HG03280 (cell line): ENCODE results near the gene OR10A3.

Source experiments
- ATAC-seq: cut with Tn5 transposase; IDR thresholded peaks from one replicate; pipeline ENCODE4 v1.9.1; 2021; ENCODE audit warnings: mild to moderate bottlenecking, moderate library complexity; ENCODE audit not compliant: unreplicated experiment

The OR10A3 gene

DNA sequence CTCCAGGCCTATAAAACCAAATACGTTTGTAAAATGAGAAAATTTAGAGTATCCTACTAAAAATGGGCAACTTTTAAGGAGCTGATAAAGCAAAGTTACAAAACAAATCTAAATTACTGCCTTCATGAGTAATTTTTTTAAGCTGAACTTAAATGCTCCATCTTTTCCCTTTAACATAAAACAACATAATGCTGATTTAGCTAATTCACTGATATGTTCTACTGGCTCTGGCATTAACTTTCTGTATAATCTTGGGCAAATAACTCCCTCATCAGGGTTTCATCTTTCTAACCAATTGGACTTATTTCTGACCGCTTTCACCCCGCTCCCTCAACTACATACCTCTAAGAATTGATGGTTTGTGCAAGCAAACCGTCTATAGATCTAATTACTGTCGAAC, 362 bp downstream of the OR10A3 start:
- no peak for ATAC-seq

DNA sequence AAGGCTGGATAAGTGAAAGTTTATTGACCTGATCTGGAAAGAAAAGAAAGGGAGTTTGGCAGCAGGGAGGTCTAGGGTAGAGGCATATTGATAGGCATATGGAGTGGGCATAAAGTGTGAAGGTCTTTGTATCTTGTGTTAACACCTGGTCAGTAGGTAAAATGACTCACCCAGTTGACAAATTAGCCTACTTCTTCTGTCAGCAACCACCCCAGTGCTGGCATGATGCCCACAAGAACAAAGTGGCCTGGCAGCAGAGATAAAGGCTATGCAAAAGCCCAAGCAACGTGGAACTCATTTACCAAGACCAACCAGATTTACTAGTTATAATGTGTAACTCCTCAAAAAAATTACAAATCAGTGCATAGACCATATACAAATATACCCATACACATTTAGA, 4.9 kb downstream of the OR10A3 start:
- no peak for ATAC-seq

DNA sequence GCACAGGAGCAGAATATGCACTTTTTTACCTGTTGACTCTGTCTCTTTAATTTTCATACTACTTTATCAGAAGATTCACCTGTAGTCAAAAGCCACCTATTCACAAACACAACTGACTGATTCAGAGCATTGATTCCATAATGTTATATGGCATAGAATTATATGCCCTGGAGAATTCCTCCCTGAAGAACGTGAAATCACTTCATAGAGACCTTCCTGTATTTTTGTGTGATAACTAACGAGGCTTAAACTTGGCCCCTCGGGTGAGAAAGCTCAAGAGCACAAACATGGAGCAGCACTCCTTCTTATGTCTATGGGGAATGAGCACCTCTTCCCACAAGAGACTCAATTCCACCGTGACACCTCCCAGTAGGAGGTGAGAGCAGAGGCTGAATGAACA, 10.3 kb downstream of the OR10A3 start, which contains the start of gene OR10A6:
TSS of gene OR10A6 (minus strand) at position 101 of the 400 bp plus-strand sequence. CDS start 2,606 bp downstream, outside the sequence.
- ATAC-seq, result no peak

DNA sequence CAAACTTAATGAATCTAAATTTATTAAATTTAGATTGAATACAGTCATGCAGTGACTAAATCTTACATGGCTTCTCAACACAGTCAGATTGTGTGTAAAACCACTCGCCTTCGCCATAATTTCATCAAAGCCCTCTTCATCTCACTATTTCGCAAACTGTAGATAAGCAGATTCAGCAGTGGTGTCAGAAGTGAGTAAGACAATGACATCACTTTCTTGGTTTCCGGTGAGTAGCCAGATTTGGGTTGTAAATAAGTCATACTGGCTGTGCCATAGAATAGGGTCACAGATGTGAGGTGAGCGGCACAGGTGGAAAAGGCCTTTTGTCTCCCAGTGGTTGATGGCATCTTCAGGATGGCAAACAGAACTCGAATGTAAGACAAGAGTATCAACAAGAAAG, 13.9 kb downstream of the OR10A3 start:
- no peak for ATAC-seq

DNA sequence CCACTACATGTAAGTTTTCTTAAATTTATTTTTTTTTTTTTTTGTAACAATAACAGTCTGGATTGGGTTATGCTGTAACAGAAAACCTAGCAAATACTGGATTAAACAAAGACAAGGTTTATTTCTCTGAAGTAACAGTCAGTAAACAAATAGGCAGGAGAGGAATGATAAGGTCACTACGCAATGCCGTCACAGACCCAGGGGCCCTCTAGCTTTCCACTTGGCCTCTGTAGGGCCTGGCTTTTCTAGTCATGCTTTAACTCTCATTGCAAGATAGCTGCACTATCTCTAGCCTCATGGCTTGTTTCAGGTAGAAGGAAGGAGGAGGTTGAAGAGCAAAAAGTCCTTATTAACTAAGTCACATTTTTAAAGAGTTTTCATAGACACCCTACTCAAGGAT, 17.0 kb downstream of the OR10A3 start:
- no peak for ATAC-seq

DNA sequence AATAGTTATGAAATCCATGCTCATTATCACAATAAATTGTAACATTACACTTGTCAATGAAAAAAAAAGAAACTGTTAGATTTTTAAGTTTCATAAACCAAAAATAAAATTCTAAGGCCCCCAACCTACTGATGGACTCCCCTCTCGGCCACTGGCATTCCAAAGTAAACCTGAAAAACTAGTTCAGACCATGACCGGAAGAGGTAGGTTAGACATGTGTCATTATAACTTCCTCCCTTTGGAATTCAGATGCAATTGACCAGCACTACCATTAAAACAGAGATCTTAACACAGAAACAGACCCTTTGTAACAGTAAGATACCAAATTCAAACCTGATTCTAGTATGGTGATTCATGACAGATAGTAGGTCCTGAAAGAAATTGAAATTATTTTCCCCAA, 23.4 kb downstream of the OR10A3 start:
- ATAC-seq, result no peak

DNA sequence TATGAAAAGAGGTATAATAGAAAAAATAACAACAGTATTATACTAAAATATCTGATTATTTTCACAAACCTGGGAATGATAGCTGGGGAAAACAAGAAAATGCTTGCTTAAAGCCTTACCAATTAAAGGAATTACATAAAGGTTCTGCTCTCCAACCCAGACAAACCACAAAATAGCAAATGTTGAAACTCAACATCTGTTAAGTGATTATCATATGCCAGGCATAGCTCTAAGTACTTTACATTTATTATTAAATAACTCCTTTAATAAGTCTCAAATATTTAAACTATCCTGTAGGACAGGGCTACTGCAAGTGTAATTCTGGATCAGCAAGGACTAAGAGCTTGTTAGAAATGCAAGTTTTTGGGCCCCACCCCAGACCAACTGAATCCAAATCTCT, 30.5 kb downstream of the OR10A3 start:
- no peak for ATAC-seq

DNA sequence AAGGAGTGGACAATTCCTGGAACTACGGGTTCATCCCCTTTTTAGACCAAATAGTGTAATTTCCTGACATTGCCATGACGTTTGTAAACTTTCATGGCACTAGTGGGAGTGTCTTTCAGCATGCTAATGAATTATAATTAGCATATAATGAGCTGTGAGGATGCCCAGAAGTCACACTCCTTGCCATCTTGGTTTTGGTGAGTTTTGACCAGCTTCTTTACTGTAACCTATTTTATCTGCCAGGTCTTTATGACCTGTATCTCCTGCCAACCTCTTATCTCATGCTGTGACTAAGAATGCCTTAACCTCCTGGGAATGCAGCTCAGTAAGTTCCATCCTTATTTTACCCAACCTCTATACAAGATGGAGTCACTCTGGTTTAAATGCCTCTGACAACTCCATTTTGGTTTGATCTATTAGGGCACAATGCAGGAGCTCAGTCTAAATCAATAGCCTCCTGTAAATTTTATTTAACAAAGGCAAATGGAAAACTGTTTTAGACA, 31.2 kb downstream of the OR10A3 start:
- no peak for ATAC-seq

DNA sequence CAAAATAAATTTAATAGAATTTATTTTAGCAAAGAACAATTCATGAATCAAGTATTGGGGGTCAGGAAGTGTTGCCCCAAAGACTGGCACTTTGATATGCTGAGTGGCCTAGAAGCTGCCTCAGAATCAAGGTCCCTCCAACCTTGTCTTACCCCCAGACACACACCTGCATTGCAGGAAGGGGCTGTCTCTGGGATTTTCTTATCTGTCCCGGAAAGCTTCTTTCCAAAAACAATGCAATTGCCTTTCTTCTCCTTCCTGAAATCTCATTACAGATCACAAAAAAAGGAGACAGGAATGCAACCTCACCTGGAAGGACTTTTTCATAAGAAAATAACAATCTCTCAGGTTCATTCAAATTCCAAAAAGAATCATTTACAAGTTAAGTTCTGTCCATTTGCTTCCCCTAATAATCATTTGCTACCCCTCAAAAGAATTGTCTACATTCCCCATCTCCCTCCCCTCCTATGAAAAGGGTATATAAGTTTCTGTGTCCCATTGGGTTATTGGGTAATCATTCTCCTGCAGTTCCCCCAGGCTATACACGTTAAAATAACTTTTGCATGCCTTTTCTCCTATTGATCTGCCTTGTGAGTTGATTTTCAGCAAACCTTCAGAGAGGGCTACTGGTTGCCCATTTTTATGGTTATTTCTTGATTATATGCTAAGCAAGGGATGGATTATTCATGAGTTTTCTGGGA, 31.8 kb downstream of the OR10A3 start:
- ATAC-seq, result no peak

DNA sequence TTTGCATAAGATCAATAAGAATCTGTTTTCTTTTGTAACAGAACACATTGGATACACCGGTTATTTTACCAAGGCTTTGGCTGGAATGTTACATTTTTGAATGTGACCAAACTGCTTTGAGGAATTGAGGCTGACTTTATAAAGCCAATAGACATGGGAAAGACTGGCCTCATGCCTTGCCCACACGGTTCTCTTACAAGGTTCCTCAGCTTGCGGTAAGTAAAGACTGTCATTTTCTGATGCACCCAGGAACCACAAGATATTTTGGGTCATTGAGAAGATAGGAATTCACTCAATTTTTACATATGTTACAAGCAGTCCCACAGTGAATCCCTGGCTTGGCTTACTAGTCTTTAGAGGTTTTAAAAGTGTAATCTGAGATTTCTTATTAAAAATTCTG, 34.4 kb downstream of the OR10A3 start:
- ATAC-seq, result no peak

DNA sequence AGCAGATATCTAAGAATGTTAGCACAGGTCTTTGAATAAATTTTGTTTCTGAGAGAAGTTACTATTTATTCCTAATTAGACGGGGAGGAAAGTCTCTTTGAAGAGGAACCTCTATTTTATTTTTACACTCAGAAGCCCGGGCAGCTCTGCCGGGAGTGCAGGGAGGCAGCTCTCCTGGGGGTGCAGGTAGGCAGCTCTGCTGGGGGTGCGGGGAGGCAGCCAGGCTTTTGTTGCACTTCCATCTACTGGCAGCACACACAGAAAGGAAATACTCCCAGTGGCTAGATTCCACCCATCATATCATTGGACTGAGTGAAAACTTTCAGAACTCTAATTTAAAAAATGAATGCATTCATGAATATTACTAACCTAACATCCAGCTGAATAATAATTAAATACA, 35.0 kb downstream of the OR10A3 start:
- ATAC-seq, result no peak

DNA sequence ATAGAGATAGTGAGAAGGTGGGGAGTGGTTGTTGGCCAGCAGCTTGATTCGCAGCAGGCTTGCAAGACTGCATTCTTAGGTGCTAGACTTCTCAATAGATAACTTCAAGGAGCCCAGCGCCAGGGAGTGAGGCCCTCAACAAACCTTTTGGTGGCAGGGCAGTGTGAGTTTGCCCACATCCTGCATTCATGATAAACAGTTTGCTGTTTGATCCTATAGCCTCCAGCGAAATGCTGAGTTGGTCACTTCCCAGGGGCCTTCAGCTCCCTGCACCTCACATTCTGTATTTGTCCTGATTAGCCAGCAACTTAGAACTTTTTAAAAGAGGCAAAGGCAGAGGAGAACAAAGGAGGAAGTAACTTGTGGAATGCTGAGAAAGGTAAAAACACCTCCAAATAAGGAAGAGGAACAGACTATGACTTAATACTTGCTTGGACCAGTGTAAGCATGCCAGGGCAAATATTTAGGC, 35.5 kb downstream of the OR10A3 start:
- ATAC-seq, result no peak

DNA sequence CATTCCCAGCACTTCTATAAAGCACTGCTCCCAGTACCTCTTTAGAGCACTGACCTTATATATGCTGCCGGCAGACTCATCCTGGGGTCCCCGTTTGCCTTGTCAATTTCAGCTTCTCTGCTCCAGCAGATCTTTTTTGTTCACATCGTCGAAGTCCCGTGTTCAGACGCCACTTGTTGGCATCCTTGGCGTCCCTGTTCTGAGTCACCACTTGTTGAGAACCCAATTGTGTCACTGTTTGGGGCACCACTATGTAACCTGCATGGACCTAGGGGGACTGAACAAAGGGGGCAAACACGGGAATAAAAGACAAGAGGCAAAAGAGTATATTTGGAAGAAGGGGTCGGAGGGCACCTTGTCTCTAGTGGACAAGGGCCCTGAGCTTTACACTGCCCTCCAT, 36.0 kb downstream of the OR10A3 start:
- ATAC-seq, result no peak

DNA sequence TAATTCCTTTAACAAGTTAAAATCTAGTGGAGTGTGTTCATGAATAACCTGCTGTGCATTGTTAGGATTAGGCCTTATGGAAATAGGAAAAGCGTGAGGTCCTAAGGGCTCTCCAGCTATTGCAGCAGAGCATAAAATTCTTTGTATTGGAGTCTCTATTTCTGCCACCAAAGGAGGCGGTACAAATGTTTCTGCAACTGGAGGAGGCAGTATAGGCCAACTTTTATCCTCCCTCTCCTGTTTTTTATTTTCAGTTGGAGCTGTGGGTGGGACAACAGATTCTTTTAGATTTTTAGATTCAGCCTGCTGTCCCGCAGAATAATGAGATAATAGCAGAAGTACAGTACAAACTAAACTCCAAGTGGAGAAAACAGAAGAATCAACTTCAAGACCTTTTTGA, 36.6 kb downstream of the OR10A3 start:
- no peak for ATAC-seq

DNA sequence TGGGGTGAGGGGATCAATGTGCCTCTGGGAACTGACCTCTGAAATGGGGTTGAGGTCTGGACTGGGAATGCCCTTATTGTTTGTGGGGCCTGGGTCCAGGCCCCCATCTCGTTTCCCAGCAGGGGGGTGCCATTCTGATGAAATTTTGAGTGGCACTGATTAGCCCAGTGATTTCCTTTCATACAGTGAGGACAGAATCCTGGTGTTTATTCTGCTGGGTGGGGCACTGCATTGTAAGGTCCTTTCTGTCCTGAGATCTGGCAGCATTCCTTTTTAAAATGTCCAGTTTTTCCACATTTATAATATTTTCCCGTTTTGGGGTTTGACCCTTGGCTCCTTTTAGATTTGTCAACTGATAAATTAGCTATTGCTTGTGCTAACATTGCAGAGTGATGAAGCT, 37.6 kb downstream of the OR10A3 start:
- ATAC-seq, result no peak

DNA sequence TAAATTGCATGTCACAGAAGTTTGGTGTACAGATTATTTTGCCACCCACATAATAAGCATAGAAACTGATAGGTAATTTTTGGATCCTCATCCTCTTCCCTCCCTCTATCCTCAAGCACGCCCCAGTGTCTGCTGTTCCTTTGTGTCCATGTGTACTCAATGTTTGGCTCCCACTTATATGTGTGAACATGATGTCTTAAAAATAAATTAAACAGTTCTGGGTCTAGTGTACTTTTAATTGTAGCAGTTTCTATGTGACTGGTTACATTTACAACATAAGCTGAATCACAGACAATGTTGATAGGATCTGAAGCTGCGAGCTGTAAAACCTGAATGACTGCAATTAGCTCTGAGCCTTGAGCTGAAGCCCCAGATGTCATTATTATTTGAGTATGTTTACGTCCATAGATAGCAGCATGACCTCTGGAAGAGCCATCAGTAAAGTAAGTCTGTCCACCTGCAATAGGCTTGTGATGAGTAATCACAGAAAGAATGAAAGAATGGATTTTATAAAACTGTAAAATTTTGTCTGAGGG, 40.1 kb downstream of the OR10A3 start:
- no peak for ATAC-seq

DNA sequence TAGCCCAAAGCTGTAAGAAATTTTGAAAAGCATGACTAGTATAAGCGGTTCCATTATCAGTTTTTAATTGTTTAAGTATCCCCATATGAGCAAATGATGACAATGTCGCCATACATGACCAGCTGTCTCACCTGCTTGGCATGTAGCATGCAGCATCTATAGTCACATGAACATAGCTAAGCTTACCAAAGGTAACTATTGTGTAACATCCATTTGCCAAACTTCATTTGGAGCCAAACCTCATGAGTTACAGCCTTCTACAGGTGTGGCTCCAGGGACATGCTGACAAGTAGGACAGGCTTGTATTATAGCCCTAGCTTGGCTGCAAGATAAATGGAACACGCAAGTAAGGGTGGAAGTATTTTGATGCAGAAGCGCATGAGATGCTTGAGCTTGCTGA, 40.8 kb downstream of the OR10A3 start:
- ATAC-seq, result no peak

DNA sequence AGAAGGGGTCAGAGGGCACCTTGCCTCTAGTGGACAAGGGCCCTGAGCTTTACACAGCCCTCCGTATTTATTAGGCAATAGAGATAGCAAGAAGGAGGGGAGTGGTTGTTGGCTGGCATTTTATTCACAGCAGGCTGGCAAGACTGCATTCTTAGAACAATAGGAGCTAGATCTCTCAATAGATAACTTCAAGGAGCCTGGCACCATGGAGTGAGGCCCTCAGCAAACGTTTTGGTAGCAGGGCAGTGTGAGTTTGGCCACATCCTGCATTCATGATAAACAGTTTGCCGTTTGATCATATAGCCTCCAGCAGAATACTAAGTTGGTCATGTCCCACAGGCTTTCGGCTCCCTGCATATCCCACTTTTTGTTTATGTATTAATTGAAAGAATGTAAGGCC, 42.1 kb downstream of the OR10A3 start:
- no peak for ATAC-seq

DNA sequence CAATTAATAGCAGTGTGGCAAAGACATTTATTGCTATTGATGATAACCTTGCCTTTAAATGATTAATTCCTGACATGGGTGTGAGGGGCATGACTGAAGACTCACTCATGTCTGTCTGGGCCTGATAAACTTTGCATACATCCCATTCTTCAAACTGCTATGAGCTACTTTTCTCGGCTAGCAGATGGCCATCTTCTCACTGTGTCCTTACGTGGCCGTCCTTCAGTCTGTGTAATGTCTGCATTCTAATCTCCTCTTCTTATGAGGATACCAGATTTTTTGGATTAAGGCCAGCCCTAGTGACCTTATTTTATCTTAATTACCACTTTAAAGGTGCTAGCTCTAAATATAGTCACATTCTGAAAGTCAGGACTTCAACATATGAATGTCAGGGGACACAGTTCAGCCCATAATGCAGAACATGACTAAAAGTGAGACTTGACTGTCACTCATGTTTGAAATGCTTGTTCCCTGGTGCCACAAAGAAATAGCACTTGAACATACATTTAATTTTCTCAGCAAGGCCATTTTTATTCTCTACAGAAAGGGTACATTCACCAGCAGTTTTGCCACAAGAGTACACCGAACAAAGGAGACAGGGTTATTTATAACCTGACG, 42.7 kb downstream of the OR10A3 start:
- ATAC-seq, result no peak

DNA sequence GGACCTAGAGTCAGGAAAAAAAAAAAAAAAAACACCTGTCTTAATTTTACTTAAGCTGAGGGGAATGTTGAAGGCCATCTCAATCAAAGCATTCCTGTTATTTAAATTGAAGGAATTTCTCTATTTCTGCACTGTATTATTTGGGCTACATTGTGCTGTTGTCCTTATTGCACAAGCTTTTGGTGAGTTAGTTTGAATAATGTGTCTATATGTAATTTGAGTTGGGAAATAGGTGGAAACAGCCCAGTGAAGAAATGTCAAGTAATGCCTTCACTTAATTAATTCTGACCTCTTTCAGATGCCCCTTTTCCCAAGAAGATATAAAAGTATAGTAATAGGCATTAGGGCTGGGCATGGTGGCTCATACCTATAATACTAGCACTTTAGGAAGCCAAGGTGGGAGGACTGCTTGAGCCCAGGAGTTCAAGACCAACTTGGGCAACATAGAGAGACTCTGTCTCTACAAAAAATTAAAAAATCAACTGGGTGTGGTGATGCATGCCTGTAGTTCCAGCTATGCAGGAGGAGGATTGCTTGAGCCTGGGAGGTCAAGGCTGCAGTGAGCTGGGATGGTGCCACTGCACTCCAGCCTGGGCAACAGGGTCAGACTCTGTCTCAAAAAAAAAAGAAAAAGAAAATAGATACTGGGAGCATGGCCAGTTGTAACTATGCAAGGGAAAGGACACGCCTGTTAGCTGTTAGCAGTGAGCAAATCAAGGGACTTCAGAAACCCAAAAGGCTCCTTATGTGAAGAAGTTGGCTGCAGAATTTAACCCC, 45.3 kb downstream of the OR10A3 start:
- ATAC-seq, result no peak

DNA sequence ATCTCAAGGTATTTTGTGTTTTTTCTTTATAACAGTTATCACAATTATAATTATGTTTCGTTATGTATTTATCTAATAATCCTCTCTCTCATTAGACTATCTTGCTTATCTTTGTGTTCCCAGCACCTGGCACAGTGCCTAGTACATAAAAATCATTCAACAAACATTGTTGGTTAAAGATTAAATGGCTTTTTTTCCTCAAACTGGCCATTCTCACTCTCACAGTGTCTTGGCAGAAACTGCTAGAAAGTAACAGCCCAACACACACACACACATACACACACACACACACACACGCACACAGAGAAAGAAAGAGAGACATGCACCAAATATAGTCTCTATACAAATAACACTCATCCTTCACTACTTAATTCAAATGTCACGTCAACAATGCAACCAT, 47.3 kb downstream of the OR10A3 start:
- ATAC-seq, result no peak

DNA sequence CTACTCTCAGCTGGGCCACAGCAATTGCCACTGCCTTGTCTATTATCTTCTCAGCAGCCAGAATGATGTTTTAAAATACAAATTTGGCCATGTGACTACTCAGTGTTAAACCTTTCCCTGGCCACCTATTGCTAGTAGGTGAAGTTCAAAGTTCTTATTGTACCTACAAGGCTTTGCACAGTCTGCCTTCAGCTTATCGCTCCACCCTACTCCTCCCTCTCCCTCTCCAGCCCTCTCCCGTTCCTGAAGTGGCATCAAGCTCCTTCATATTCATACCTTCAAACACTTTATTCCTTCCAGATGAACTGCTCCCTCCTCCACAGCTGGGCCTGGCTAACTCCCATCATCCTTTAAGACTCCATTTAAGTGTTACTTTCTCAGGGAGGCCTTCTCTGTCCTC, 47.7 kb downstream of the OR10A3 start:
- ATAC-seq, result no peak
